ENCODE data around the gene TAF12.
A peak's percentile ranks its signal among the peaks of the same experiment; 100 is the strongest.
"Not testable (repeated sequence)": the region's sequence is repeated elsewhere in the genome, so short reads cannot be mapped to it uniquely, and the experiment has no call there.

The TAF12 gene

DNA sequence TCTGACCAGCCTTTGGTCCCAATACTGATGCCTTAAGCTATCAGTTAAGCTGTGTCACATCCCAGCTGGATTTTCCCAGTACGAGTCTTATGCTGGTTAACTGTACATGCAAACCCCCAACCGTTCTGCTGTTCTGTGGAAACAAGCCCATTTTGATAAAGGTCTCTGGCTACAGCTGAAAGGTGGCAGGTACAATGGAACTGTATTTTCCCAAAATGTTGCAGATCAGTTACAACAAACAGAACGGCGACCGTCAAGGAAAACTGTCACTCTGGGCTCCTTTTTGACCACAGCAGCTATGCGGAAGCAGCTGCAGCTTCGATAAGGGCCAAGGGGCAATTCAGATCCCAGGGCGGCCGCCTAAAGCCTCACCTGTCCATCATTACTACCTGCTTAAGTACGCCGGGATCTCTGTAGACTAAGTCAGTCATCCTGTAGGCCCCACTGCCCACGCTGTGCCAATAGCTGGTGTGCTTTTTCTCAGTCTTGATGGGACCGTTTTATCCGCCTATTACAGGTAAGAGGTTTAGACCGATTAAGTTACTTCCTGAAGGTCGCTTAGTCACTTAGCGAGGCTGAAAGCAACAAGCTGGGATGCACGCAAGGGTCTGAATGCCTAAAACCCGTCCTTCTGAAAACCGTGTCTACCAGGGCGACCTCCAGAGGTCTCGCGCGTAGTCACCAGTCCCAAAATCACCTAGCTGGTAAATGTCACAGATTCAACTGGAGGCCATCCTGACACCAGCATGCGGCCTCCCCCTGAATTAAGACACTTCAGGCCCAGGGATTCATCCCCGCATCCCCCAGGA is 61.9 kb downstream of the TAF12 start:
- Mint-ChIP-seq H3K27ac (peak overlapping the region; percentile 90), H3K4me1 (ENCODE audit: low read depth) (peaks cover 29% of the 10 kb centered on the region), H3K36me3 (ENCODE audit: low read depth) (peaks cover 43% of the 10 kb centered on the region), H3K4me3 (peak overlapping the region; percentile 94), H3K27me3 (ENCODE audit: low read depth) (no peaks in the 10 kb centered on the region), H3K9me3 (no peaks in the 10 kb centered on the region)

DNA sequence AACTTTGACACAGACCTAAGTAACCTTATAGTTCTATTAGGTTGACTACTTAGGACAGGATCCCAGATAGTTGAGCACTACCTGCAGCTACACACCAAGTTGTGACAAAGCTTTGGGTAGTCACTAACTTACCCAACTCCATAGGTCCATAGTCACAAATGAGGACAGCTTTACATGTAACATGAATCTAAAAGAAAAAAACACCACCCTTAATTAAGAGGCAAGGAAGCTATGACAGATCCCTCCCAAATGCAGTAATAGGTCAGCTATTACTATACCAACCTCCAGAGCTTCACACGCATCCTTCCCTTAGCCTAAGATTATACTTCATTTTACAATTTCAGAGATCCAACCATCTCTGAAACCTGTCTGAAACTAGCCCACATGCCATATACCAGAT is 63.5 kb downstream of the TAF12 start:
- Mint-ChIP-seq H3K27ac (peak overlapping the region; percentile 53), H3K4me1 (ENCODE audit: low read depth) (peaks cover 27% of the 10 kb centered on the region), H3K36me3 (ENCODE audit: low read depth) (peaks cover 45% of the 10 kb centered on the region), H3K4me3 (peak overlapping the region; percentile 94), H3K27me3 (ENCODE audit: low read depth) (no peaks in the 10 kb centered on the region), H3K9me3 (no peaks in the 10 kb centered on the region)

GRCh38 chr1:28578696-28579218 is 64.1 kb downstream of the TAF12 start:
- Mint-ChIP-seq H3K27me3 (ENCODE audit: low read depth) (no peaks in the 10 kb centered on the region), H3K9me3 (no peaks in the 10 kb centered on the region), H3K4me1 (ENCODE audit: low read depth) (peaks cover 27% of the 10 kb centered on the region), H3K4me3 (peak overlapping the region; percentile 94), H3K27ac (no peak overlapping the region), H3K36me3 (ENCODE audit: low read depth) (peaks cover 45% of the 10 kb centered on the region)

DNA sequence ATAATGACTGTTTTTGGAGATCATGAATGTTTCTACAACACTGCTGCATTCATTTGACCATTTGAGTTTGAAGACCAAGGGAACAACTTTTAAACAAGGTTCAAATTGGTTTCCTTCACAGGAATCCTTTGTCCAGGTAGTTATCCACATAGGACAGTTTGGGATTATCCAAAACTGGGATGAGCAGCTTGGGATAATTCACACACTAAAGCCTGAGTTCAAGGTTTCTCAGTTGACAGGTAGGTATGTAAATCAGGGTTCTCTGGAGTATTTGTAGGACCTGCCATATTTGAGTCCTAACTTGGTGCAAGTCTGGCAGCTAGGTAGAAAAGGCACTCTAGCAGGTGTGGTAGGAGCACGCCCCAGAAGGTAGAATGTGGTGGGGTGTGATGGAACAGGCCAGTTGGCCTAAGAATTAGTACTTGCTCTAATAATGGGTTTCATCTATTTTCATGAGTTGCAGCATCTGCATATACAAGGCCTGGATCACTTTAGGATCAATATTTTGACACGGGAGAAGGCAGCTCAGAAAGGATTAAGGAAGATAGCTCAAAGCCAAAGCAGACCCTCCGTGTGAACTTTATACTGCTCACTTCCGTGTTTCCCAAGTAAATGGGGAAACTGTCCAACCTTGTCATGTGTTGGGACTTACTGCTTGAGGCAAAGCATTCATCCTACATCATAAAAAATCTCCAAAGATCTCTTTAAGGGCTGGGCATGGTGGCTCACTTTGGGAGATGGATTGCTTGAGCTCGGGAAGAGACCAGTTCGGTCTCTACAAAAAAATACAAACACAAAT is 64.9 kb downstream of the TAF12 start:
- Mint-ChIP-seq H3K27ac (peak overlapping the region; percentile 10), H3K4me1 (ENCODE audit: low read depth) (peaks cover 24% of the 10 kb centered on the region), H3K9me3 (no peaks in the 10 kb centered on the region), H3K4me3 (no peak overlapping the region), H3K36me3 (ENCODE audit: low read depth) (peaks cover 45% of the 10 kb centered on the region), H3K27me3 (ENCODE audit: low read depth) (no peaks in the 10 kb centered on the region)

- peaks cover 22% of the 10 kb centered on the region for H3K4me1 Mint-ChIP-seq (ENCODE audit: low read depth)
- H3K36me3 Mint-ChIP-seq (ENCODE audit: low read depth) = peaks cover 45% of the 10 kb centered on the region
- H3K27ac Mint-ChIP-seq = peak overlapping the region; percentile 43
- no peaks in the 10 kb centered on the region for H3K27me3 Mint-ChIP-seq (ENCODE audit: low read depth)
- no peaks in the 10 kb centered on the region for H3K9me3 Mint-ChIP-seq
- no peak overlapping the region for H3K4me3 Mint-ChIP-seq
Observed at GRCh38 chr1:28577052-28577678, 65.7 kb downstream of the TAF12 start.

GRCh38 chr1:28573564-28573963 is 69.3 kb downstream of the TAF12 start:
- Mint-ChIP-seq H3K27me3 (ENCODE audit: low read depth) (no peaks in the 10 kb centered on the region), H3K27ac (no peak overlapping the region), H3K4me3 (no peak overlapping the region), H3K36me3 (ENCODE audit: low read depth) (peaks cover 30% of the 10 kb centered on the region), H3K9me3 (no peaks in the 10 kb centered on the region), H3K4me1 (ENCODE audit: low read depth) (peaks cover 9% of the 10 kb centered on the region)

GRCh38 chr1:28572891-28573290 is 70.0 kb downstream of the TAF12 start:
- not testable (repeated sequence) for H3K4me3 Mint-ChIP-seq; H3K4me1 Mint-ChIP-seq (ENCODE audit: low read depth); H3K27ac Mint-ChIP-seq; H3K9me3 Mint-ChIP-seq; H3K27me3 Mint-ChIP-seq (ENCODE audit: low read depth)
- H3K36me3 Mint-ChIP-seq (ENCODE audit: low read depth) = peaks cover 30% of the 10 kb centered on the region

- Mint-ChIP-seq H3K9me3 (no peaks in the 10 kb centered on the region), H3K36me3 (ENCODE audit: low read depth) (peaks cover 27% of the 10 kb centered on the region), H3K27ac (peak overlapping the region; percentile 34), H3K27me3 (ENCODE audit: low read depth) (no peaks in the 10 kb centered on the region), H3K4me3 (no peak overlapping the region), H3K4me1 (ENCODE audit: low read depth) (peaks cover 5% of the 10 kb centered on the region)
Observed at GRCh38 chr1:28571911-28572310, 71.0 kb downstream of the TAF12 start.

- Mint-ChIP-seq H3K4me3 (no peak overlapping the region), H3K36me3 (ENCODE audit: low read depth) (peaks cover 39% of the 10 kb centered on the region), H3K4me1 (ENCODE audit: low read depth) (peaks cover 5% of the 10 kb centered on the region), H3K27me3 (ENCODE audit: low read depth) (no peaks in the 10 kb centered on the region), H3K9me3 (no peaks in the 10 kb centered on the region), H3K27ac (no peak overlapping the region)
Observed at GRCh38 chr1:28566931-28567330, 75.9 kb downstream of the TAF12 start.

DNA sequence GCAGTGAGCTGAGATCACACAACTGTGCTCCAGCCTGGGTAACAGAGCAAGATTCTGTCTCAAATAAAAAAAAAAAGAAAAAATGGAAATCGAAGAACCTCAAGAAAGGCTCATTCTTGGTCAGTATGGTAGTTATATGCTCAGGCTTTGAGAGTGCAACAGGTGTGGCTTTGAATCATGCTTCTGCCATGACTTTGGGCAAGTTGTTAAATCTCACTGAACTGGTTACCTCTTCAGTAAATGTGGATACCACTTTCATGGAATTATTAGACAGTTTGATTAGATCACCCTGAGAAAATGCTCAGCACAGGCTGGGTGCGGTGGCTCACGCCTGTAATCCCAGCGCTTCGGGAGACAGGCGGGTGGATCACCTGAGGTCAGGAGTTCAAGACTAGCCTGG is 77.1 kb downstream of the TAF12 start:
- no peak overlapping the region for H3K4me3 Mint-ChIP-seq
- H3K27me3 Mint-ChIP-seq (ENCODE audit: low read depth) = no peaks in the 10 kb centered on the region
- H3K27ac Mint-ChIP-seq = no peak overlapping the region
- H3K9me3 Mint-ChIP-seq = no peaks in the 10 kb centered on the region
- H3K4me1 Mint-ChIP-seq (ENCODE audit: low read depth) = peaks cover 5% of the 10 kb centered on the region
- H3K36me3 Mint-ChIP-seq (ENCODE audit: low read depth) = peaks cover 37% of the 10 kb centered on the region

DNA sequence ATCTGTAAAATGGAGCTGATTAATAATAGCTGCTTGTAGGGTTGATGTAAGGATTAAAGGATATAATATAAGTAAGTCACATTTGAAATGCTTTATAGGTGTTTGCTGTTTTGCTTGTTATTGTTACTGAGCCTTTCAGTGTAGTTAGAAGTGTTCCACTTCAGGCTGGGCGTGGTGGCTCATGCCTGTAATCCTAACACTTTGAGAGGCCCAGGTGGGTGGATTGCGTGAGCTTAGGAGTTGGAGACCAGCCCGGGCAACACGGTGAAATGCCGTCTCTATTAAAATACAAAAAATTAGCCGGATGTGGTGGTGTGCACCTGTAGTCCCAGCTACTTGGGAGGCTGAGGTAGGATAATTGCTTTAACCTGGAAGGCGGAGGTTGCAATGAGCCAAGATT is 77.8 kb downstream of the TAF12 start:
- H3K9me3 Mint-ChIP-seq = no peaks in the 10 kb centered on the region
- peaks cover 40% of the 10 kb centered on the region for H3K36me3 Mint-ChIP-seq (ENCODE audit: low read depth)
- H3K4me1 Mint-ChIP-seq (ENCODE audit: low read depth) = peaks cover 5% of the 10 kb centered on the region
- no peaks in the 10 kb centered on the region for H3K27me3 Mint-ChIP-seq (ENCODE audit: low read depth)
- no peak overlapping the region for H3K4me3 Mint-ChIP-seq
- H3K27ac Mint-ChIP-seq = no peak overlapping the region

DNA sequence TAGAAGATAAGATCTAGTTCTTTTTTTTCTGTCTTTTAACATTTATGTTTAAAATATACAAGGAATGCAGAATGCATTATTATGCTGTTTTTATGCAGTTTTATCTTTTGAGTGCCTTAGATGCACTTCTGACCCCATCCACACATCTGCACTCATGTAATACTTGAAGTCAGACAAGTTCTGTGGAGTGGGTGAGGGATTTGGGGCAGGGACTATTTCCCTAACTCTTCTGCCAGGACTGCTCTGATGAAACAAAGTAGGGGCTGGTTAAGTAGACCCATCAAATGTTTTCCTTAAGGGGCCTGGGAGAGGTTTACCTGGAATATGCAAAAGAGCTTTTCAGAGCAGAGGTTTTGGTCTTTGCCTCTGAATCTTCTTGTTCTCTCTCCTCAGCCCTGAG is 78.6 kb downstream of the TAF12 start:
- Mint-ChIP-seq H3K27me3 (ENCODE audit: low read depth) (no peaks in the 10 kb centered on the region), H3K4me3 (no peak overlapping the region), H3K27ac (no peak overlapping the region), H3K9me3 (no peaks in the 10 kb centered on the region), H3K36me3 (ENCODE audit: low read depth) (peaks cover 44% of the 10 kb centered on the region), H3K4me1 (ENCODE audit: low read depth) (peaks cover 5% of the 10 kb centered on the region)

DNA sequence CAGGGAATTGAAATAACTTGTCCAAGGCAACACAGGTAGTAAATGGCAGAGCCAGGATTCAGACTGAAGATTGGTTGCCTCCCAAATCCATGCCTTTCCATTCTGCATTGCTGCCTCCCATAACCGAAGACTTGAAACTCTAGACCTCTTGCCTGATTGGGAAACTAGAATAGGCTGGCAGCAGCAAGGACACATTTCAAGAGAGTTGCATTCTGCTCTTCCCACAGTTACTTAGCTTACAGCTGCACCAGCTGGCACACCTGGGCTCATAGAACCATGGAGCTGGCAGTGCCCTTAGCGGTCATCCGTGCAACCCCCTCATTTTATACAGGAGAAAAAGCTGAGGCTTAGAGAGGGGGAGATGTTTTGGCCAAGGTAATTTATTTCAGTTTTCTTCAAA is 82.0 kb downstream of the TAF12 start:
- Mint-ChIP-seq H3K27me3 (ENCODE audit: low read depth) (no peaks in the 10 kb centered on the region), H3K9me3 (no peaks in the 10 kb centered on the region), H3K4me1 (ENCODE audit: low read depth) (no peaks in the 10 kb centered on the region), H3K4me3 (no peak overlapping the region), H3K36me3 (ENCODE audit: low read depth) (peaks cover 35% of the 10 kb centered on the region), H3K27ac (no peak overlapping the region)
